D721Med (cell line): ENCODE data around the gene CDC42EP5.

Experiments used
- DNase-seq: peaks from one replicate; pipeline ENCODE4 v3.0.0; 2011; ENCODE audit warnings: low spot score; ENCODE audit not compliant: insufficient read length
- FAIRE-seq: peaks from 2 replicates; lab custom pipeline; 2011; peaks lifted over from hg19 to GRCh38; lab: Jason Lieb, UNC
- TF ChIP-seq, protein P1 (sequence below): IDR thresholded peaks from 2 replicates; pipeline ENCODE4 v1.5.1; 2012; ENCODE audit warnings: mild to moderate bottlenecking, control low read depth; ENCODE audit not compliant: insufficient read depth; ENCODE audit errors: missing control alignments

CDC42EP5 gene

DNA sequence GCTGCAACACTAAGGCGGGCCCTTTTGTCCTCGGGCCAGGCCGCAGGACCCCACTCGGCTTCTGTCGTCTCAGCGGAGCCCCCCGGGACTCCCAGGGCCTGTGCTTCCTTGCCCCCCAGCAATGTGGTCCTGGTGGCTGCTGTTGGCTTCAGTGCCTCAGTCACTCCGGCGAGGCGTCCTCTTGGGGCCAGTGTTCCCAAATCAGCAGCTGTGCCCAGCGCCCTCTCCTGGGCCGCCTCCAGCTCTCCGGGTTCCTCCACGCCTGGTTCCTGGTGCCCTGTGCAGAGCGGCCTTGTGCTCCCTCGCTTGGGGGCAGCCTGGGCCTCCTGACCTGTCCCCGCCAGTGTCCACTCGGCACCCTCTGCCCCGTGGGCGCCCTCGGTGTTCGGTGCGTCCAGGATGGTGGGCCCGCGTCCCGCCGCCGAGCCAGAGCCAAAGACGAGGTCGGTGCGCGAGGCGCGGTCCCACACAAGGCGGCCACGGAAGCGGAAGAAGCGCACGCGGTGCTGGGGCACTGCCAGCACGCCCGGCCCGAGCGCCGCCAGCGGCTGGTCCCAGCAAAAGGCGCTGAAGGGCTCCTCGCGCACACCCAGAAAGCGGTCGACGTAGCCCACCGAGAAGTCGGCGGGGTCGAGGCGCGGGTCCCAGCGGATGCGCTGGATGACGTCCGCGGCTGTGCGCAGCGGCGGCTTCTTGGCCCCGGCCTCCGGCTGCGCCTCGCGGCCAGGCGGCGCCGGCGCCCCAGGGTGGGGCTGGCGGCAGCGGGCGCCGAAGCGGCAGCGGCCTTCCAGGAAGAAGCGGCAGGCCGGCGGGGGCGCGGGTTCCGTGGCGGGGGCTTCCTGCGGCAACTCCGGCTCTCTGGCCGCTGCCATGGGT is 10.2 kb downstream of the CDC42EP5 start:
- TF ChIP-seq, protein P1, sequence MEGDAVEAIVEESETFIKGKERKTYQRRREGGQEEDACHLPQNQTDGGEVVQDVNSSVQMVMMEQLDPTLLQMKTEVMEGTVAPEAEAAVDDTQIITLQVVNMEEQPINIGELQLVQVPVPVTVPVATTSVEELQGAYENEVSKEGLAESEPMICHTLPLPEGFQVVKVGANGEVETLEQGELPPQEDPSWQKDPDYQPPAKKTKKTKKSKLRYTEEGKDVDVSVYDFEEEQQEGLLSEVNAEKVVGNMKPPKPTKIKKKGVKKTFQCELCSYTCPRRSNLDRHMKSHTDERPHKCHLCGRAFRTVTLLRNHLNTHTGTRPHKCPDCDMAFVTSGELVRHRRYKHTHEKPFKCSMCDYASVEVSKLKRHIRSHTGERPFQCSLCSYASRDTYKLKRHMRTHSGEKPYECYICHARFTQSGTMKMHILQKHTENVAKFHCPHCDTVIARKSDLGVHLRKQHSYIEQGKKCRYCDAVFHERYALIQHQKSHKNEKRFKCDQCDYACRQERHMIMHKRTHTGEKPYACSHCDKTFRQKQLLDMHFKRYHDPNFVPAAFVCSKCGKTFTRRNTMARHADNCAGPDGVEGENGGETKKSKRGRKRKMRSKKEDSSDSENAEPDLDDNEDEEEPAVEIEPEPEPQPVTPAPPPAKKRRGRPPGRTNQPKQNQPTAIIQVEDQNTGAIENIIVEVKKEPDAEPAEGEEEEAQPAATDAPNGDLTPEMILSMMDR = peak; percentile 39
- DNase-seq (no peak), FAIRE-seq (no peak)

DNA sequence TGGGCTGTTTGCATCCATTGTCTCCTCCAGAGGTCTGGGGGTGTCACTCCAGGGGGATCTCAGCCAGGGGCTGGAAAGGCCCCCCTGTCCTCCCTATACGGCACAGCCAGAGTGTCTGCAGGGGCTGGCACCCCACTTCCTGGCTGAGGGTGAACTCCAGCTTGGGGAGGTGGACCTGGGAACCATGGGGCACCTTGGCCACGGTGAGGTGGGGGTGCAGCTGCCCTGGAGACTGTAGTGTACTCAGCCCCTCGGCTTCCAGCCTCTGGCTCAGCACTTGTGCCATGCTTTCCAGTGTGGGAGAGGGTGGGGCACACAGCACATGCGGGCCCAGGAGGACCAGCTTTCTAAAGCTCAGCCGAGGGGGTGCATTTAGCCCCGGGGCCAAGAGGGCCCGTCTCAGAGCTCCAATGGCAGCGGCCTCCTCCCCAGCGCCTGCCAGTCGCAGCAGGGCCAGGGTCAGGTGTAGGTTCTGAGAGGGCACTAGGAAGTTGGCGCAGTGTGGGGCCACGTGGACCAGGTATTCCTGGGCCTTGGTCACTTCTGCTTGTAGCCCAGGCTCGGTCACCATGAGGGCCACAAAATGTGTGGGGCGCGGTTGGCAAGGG is 10.9 kb downstream of the CDC42EP5 start:
- FAIRE-seq (no peak), DNase-seq (no peak)
- TF ChIP-seq, protein P1 = no peak

GRCh38 chr19:54461613-54462012 is 11.5 kb downstream of the CDC42EP5 start:
- FAIRE-seq = no peak
- no peak for DNase-seq
- TF ChIP-seq, protein P1 = no peak

- TF ChIP-seq, protein P1 = no peak
- FAIRE-seq (no peak), DNase-seq (no peak)
Measured at GRCh38 chr19:54461210-54461609, 11.9 kb downstream of the CDC42EP5 start.

- DNase-seq (no peak), FAIRE-seq (no peak)
- TF ChIP-seq, protein P1 = no peak
Measured at GRCh38 chr19:54460230-54461005, 12.7 kb downstream of the CDC42EP5 start.

DNA sequence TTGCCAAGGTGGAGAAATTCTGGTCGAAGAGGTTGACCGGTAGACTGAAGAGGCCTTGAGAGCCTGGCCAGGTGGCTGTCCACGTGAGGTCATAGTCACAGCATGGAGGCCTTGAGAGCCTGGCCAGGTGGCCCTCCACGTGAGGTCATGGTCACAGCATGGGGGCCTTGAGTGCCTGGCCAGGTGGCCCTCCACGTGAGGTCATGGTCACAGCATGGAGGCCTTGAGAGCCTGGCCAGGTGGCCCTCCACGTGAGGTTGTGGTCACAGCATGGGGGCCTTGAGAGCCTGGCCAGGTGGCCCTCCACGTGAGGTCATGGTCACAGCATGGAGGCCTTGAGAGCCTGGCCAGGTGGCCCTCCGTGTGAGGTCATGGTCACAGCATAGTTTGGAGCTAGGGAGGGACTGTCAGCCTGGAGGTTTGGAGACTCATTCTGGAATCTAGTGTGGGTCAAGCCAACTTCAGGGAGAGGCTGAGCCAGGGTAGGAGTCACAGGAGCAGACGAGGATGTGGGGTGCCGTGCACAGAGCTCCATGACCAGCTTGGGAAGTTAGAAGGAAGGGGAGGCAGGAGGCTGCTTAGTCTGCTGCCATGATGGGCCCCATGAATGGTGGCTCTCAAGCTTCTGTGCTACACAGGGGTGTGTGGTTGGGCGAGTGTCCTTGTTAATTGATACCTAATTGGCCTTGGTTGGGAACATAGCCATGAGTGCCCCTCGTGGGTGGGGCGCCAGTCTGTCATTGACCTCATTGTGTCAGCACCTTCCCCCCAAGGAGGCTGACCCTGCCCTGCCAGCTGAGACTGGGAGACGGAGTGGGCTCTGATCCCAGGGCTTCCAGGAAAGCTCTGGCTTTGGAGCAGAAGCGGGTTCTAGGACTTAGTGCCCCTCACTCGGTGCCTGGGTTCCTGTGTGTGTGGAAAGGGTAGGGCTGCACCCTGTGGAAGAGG is 13.5 kb downstream of the CDC42EP5 start:
- TF ChIP-seq, protein P1 = no peak
- FAIRE-seq (no peak), DNase-seq (no peak)
